GM04503 (cell line): ENCODE data around the gene PMF1.

Experiments used
- DNase-seq: peaks from one replicate; pipeline ENCODE4 v3.0.0-alpha.2; 2012; ENCODE audit warnings: low read depth

The PMF1 gene

DNA sequence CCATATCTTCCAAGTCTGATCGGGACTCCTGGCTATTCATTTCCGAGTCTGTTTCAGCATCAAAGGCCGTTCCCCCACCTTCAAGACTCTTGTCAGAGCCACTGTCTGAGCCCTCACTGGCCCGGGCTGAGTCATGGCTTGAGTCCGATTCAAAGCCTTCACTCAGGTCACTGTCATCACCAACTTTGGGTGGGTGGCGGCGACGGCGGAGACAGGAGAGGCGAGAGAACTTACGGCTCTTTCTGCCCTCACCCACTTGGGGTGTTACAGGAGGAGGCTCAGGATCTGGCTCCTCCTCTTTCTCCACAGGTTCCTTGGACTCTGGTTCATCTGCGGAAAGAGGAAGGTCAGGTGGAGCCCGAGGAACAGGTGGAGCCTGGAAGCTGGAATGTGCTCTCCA, 53.2 kb downstream of the PMF1 start:
- no peak for DNase-seq

DNA sequence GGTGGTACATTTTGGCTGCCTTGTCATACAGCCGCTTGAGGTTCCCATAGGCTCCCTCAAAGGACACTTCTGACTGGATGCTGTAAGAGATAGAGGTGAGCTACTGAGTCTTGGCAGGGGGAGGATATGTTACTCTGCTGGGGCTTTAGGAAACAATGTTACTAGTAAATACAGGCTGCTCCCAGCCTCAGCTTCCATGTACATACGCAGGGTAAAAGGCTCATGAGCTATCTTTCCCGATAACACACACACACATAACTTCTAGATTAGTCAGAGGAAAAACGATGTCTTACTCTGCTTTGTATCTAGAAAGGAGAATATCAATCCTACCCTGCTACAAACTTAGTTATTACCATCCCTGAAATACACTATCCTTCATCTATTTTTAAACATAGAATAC, 55.5 kb downstream of the PMF1 start:
- DNase-seq, result no peak

DNA sequence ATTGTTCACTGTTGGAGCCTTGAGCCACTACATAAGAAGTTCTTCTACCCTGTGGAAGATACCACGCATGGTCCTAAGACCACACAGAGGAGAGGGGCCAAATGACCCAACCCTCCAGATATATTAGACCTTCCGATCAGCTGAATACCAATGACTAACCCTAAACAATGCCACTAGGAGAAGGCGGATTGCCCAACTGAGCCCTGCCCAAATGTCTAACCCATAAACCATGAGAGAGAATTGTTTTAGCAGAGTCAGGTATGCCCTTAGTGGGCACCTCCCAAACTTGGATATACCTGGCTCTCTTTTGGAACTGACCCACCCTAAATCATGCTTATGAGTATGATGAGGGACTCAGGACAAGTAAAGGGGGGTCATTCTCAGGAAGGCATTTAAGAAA, 57.5 kb downstream of the PMF1 start:
- no peak for DNase-seq

DNA sequence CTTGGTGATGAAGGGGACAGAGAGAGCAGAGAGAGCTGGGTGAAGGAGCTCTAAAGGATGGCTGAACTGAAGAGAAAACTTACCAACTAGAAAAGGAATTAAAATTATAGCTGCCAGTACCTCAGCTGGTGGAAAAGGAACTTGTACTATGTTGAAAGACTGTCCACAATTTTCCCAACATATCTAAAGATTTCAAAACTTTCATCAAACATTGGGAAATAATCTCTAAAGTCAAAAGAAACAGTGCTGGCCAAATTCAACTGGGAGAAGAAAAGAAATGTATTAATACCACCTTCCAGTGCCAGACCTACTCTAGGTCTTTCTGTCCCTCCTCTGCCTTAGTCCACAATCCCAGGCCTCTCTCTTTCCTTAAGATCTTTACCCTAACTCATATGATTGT, 63.7 kb downstream of the PMF1 start:
- DNase-seq, result no peak

DNA sequence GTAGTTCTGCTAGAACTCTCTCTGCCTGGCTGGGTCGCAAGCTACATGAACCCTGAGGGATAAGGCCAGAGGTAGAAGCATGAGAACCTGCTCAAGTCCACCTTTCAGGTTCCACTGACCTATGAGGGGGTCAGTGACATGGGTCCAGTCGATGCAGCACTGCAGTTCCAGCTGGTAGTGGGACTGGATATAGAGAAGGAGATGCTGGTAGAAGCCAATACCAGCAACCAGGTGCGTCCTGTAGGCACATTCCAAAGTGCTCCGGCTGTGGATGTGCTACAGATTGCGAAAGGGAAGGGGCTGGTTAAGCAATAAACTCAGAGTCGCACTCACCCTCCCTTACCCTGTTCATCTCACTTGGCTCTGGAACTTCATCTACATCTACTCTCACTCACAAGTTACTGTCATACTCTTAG, 64.2 kb downstream of the PMF1 start:
- DNase-seq, result no peak

DNA sequence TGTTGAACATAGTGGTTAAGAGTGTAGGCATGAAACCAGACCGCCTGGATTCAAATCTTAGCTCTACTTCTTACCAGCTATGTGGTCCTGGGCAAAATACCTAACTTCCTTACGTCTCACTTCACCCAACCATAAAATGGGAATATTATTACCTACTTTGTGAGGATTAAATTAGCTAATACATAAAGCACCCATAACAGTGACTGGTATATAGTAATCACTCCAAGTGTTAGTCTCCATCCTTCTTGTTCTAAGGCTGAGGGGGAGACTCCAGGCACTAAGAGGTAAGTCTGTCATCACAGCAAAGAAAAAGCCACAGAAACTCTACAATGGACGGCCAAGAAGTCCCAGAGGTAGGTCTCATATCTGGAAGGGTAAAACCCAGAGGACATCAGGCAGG, 67.0 kb downstream of the PMF1 start:
- no peak for DNase-seq

DNA sequence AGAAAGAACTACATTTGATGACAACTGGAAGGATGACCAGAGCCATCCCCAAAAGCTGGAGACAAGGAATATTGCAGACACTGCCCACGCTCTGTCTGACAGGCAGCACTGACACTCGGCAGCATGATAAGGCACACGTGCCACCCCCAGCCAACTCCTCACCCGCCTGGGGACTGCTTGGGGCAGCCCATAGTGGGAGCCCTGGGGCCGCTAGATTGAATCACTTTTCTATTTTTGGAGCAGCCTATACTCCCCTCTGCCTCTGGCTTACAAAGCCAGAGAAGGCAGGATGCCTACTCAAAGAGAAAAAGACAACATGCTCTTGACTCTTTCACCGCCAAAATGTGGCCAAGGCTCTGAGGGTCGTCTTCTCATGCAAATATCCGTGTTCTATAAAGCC, 68.5 kb downstream of the PMF1 start:
- no peak for DNase-seq

DNA sequence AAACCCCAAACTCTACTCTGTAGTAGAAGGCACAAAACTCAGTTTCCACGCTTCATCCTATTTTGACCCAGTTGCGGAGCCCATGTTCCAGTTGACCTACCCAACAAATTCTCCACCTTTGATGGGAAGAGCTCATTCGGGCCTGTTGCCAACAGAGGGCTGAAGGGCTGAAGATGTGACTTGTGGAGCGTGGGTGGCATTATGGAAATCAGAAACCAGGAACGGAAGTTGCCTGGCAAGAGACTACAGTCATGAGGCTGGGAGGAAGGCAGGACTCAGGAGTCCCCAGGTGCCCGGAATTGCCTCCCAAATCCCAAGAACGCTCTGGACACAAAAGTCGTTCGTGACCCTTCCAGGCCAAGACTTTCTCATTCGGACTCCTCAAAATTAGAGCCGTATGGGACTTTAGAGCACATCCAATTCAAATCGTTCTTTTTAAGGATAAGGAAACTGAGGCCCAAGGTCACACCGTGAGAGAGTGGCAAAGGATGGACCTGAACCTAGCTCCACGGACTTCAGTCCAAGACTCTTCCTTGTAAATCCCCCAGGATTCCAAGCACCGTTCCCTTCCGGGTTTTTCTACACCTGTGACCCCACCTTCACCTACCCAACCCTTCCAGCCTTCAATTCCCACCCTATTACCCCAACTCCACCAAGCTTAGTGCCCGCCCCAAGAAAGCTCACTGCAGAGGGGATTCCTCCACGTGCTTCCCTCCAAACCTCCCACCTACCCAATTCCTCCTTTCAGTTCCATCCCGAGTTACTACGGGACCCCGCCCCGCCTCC, 69.1 kb downstream of the PMF1 start:
- no peak for DNase-seq

DNA sequence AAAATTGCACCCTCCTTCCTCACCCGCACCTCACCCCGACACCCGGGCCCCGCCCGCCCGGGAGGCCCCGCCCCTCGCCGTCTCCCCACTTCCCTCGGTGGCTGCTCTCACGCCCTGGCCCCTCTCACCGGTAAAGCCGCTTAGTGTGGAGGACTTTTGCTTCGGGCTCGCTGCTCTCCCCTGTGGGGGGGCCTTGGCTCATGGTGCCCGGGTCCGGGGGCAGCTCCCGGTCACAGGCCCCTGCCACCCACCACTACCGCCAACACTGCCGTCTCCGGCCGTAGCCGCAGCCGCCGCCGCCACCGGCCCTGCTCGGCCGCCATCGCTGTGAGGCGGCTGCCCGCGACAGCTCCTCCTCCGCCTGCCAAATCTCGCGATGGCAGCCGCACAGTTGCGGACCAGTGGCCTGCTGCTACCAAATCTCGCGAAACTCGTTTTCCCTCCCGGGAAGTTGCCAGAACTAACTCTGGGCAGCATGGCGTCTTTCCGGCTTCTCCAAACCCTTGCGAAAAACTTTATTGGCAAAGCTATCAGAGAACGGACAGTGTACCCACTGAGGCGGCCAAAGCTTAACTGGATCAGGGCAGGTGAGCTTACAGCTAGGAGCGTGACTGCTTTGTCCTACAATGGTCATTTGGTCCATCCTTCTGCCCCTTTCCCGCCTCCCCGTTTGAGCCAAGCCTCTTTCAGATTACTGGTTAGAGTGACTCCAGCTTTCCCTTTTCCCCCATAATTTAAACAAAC, 69.8 kb downstream of the PMF1 start, which contains the start of gene SMG5:
TSS of gene SMG5 (minus strand) at position 347 of the 744 bp plus-strand sequence. CDS start at position 202, 145 bp downstream.
- peak; percentile 92 for DNase-seq

DNA sequence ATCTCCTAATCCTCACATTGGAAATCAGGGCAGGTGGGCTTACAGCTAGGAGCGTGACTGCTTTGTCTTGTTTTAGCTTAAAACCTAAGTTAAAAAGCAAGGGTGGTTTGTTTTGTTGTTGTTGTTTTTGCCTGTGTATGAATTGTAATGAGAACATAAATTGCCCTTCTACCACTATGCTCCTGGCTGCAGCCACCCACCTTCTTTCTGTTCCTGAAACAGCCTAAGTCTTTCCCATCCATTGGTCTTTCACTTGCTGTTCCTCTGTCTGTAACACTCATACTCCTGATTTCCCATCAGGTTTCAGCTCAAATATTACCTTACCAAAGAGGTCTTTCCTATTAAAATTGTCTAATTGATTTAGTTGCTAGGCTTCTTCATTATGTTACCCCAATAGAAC, 70.7 kb downstream of the PMF1 start:
- DNase-seq, result no peak

DNA sequence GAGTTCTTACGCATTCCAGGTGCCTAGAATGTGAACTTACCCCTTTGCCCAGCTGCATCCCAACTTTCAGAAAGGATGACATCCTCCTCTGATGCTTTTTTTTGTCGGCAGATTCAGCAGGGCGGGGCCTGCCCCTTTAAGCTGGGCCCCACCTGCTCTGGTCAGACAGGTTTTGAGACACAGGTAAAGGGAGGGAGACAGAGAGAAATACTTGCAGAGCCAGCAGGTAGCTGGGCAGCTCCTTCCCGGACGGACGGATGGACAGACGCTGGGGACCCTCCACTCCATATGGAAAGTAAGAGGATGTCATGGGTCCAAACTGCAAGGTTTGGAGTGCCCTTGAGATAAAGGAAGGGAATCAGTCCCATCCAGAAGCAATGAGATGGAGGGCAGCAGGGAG, 71.3 kb downstream of the PMF1 start, which contains the start of gene TMEM79:
TSS of gene TMEM79 (plus strand) at position 214 of the 400 bp plus-strand sequence. CDS start 902 bp downstream, outside the sequence.
- DNase-seq, result no peak

DNA sequence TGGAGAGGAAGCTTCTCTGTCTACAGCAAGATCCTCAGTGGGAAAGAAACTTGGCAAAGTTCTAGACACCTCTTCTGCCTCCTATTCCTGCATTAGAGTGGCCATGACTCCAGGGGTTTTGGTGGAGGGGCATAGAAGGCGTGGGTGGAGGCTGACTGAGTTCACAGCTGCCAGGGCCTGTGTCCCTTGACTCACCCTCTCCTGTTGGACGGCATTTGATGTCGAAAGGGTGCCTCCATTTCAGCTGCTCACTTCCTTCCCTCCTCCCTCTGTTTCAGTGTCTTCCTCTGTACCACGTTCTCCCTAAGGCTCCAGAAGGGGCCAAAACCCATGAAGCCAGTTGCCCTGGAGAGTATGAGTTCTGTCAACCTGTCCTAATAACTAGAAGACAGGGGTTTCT, 72.0 kb downstream of the PMF1 start:
- DNase-seq, result no peak

DNA sequence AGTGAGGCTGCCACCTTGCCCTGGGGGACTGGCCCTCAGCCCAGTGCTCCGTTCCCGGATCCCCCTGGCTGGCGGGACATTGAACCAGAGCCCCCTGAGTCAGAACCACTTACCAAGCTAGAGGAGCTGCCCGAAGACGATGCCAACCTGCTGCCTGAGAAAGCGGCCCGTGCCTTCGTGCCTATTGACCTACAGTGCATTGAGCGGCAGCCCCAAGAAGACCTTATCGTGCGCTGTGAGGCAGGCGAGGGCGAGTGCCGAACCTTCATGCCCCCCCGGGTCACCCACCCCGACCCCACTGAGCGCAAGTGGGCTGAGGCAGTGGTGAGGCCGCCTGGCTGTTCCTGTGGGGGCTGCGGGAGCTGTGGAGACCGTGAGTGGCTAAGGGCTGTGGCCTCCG, 72.6 kb downstream of the PMF1 start:
- DNase-seq, result no peak

DNA sequence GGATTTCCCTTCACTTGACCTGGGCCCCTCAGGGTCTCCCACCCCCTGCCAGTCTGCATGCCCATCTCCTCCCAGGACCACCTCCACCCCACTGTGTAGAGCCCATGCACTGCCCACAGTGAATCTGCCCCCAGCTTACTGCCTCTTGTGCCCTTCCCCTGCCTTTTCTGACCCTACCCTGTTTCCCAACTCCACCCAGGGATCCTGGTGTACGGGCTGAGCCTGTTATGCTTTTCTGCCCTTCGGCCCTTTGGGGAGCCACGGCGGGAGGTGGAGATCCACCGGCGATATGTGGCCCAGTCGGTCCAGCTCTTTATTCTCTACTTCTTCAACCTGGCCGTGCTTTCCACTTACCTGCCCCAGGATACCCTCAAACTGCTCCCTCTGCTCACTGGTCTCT, 73.3 kb downstream of the PMF1 start:
- no peak for DNase-seq
